ENCODE measurements around the gene SCYGR3.

- TF ChIP-seq CTCF (IDR thresholded peaks at IDR 0.05) = no peak
- TF ChIP-seq POLR2A (IDR thresholded peaks at IDR 0.05) = no peak
Observed at GRCh38 chr2:227597998-227598397, 16.6 kb downstream of the SCYGR3 start.

Measured in body of pancreas (tissue), 4 donors.